AG04450 (cell line): ENCODE measurements around the gene HIBADH. TPM values are rescaled to one million over a fixed set of nuclear protein-coding genes. Genes with fewer than 3 reads are reported as not detected.
"Not testable (repeated sequence)": the region's sequence is repeated elsewhere in the genome, so short reads cannot be mapped to it uniquely, and the experiment has no call there.

Experiments
- CTCF ChIA-PET: fragments of 300-600, 350-600 bp; formaldehyde crosslinking; extraction: SDS; loops from one replicate; lab custom pipeline; 2022; ENCODE audit warnings: antibody characterized with exemption, inconsistent platforms; lab: Charles Lee
- POLR2A ChIA-PET: fragments of 350-600 bp; formaldehyde crosslinking; extraction: SDS; loops from one replicate; lab custom pipeline; 2021; ENCODE audit warnings: antibody characterized with exemption, inconsistent platforms; lab: Yijun Ruan, JAX
- DNase-seq: peaks from one replicate; pipeline ENCODE4 v3.0.0-alpha.2; 2011; ENCODE audit warnings: low read depth, low spot score
- H3K27ac ChIP-seq: one replicate; pipeline ENCODE4 v1.5.1; 2012; ENCODE audit warnings: low read depth, low read length, control low read depth
- H3K27me3 ChIP-seq: one replicate; pipeline ENCODE4 v1.6.0; 2012; ENCODE audit warnings: low read length; ENCODE audit not compliant: control insufficient read depth, insufficient read depth
- H3K4me3 ChIP-seq: 2 replicates; pipeline ENCODE4 v1.5.1; 2011; ENCODE audit warnings: mild to moderate bottlenecking, low read depth, low read length, control low read depth
- H3K9me3 ChIP-seq: 2 replicates; pipeline ENCODE4 v1.5.1; 2012; ENCODE audit warnings: low read length; ENCODE audit not compliant: control insufficient read depth, insufficient read depth
- polyA plus RNA-seq: library from polyadenylated mRNA; depleted of rRNA; stranded (reverse); fragments of >200 nt; gene quantifications from 2 replicates; pipeline ENCODE4 v1.2.3, GENCODE V29; 2011
- TF ChIP-seq, protein P1 (sequence below): IDR thresholded peaks from 2 replicates; pipeline ENCODE4 v1.5.1; 2011; ENCODE audit warnings: low read depth, low read length, control low read depth, inconsistent platforms

The HIBADH gene
- polyA plus RNA-seq, 1 experiment, result 86.3 TPM

DNA sequence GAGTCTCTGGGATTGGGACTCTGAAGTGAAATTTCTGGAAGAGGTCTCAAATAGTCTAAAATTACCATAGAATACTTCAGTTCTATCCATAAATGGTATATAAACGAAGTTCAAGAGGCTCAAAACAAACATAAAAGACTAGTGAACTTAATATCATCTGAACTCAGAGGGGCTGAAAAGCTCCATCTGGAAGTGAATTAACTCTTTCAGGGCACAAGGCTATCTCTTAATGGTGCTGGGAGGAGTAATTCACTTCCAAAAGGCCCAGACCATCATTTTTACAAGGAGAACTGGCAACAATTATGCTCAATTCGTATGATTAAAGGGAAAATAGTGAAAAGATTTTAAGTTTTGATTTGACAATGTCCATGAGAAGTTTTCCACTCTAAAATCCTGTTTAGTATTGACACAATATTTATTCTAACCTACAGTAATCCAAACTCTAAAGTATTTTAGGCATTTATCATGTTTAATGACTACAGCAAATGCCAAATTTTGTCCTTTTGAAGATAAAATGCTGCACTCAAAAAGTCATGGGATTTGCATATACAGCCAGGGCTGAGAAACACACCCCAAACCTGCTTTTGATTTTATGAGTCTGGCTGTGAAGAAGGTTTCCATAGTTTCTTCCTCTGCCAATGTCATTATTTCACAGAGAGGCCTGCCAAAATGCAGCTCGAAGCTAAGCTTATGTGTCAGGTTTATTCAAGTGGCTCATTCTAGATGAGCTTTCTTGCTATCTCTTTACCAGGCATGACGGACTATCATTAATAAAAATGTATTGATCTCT lies 143.9 kb downstream of the HIBADH start:
- no peak overlapping the region for H3K4me3 ChIP-seq
- TF ChIP-seq, protein P1, sequence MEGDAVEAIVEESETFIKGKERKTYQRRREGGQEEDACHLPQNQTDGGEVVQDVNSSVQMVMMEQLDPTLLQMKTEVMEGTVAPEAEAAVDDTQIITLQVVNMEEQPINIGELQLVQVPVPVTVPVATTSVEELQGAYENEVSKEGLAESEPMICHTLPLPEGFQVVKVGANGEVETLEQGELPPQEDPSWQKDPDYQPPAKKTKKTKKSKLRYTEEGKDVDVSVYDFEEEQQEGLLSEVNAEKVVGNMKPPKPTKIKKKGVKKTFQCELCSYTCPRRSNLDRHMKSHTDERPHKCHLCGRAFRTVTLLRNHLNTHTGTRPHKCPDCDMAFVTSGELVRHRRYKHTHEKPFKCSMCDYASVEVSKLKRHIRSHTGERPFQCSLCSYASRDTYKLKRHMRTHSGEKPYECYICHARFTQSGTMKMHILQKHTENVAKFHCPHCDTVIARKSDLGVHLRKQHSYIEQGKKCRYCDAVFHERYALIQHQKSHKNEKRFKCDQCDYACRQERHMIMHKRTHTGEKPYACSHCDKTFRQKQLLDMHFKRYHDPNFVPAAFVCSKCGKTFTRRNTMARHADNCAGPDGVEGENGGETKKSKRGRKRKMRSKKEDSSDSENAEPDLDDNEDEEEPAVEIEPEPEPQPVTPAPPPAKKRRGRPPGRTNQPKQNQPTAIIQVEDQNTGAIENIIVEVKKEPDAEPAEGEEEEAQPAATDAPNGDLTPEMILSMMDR, result no peak
- no peak overlapping the region for H3K27ac ChIP-seq
- no peak for DNase-seq
- ChIA-PET POLR2A (interaction anchor here (0.5 kb wide), 1 partner anchor 74 kb away, joined by 3 read pairs; no protein-coding TSS in a partner anchor), CTCF (interaction anchor here (1.0 kb wide), 1 partner anchor 256 kb away, joined by 3 read pairs; no protein-coding TSS in a partner anchor)
- H3K27me3 ChIP-seq, result no peaks in the 10 kb centered on the region
- H3K9me3 ChIP-seq, result no peaks in the 10 kb centered on the region

GRCh38 chr7:27516421-27516820 lies 146.3 kb downstream of the HIBADH start:
- TF ChIP-seq, protein P1, result no peak
- Histone ChIP-seq H3K27ac (no peak overlapping the region), H3K27me3 (no peaks in the 10 kb centered on the region), H3K4me3 (no peak overlapping the region), H3K9me3 (no peaks in the 10 kb centered on the region)
- ChIA-PET POLR2A (no interaction called here), CTCF (no interaction called here)
- DNase-seq, result no peak

GRCh38 chr7:27515933-27516332 lies 146.8 kb downstream of the HIBADH start:
- no peak for DNase-seq
- TF ChIP-seq, protein P1, result no peak
- ChIA-PET POLR2A (no interaction called here), CTCF (no interaction called here)
- no peak overlapping the region for H3K27ac ChIP-seq
- no peaks in the 10 kb centered on the region for H3K27me3 ChIP-seq
- H3K9me3 ChIP-seq, result no peaks in the 10 kb centered on the region
- no peak overlapping the region for H3K4me3 ChIP-seq

GRCh38 chr7:27514861-27515260 lies 147.8 kb downstream of the HIBADH start:
- ChIA-PET POLR2A (no interaction called here), CTCF (interaction anchor here (0.6 kb wide), 1 partner anchor 145 kb away, joined by 3 read pairs; no protein-coding TSS in a partner anchor)
- no peak overlapping the region for H3K27ac ChIP-seq
- H3K4me3 ChIP-seq, result no peak overlapping the region
- no peak for DNase-seq
- H3K27me3 ChIP-seq, result no peaks in the 10 kb centered on the region
- H3K9me3 ChIP-seq, result no peaks in the 10 kb centered on the region
- TF ChIP-seq, protein P1, result no peak

- Histone ChIP-seq H3K4me3 (no peak overlapping the region), H3K27me3 (peaks cover 4% of the 10 kb centered on the region), H3K9me3 (no peaks in the 10 kb centered on the region), H3K27ac (no peak overlapping the region)
- ChIA-PET CTCF (interaction anchor here (0.6 kb wide), 1 partner anchor 308 kb away, joined by 4 read pairs; no protein-coding TSS in a partner anchor), POLR2A (no interaction called here)
- DNase-seq, result no peak
- TF ChIP-seq, protein P1, result no peak
Measured at GRCh38 chr7:27513885-27514284, 148.8 kb downstream of the HIBADH start.

- POLR2A ChIA-PET, DNase-seq, H3K4me3 ChIP-seq, H3K27ac ChIP-seq, H3K27me3 ChIP-seq, H3K9me3 ChIP-seq: not testable (repeated sequence)
- CTCF ChIA-PET, result interaction anchor here (0.6 kb wide), 1 partner anchor 57 kb away, joined by 3 read pairs; no protein-coding TSS in a partner anchor
Measured at GRCh38 chr7:27511370-27511769, 151.3 kb downstream of the HIBADH start.
